ENCODE results near the gene TRABD2A.
"Not testable (repeated sequence)": the region's sequence is repeated elsewhere in the genome, so short reads cannot be mapped to it uniquely, and the experiment has no call there.

TRABD2A gene

GRCh38 chr2:84778911-84779690 is 101.8 kb downstream of the TRABD2A start:
- DNase-seq (ENCODE audit: low spot score), result no peak

- no peak for DNase-seq (ENCODE audit: low spot score)
These were observed 104.9 kb downstream of the TRABD2A start for GRCh38 chr2:84776011-84776410.

GRCh38 chr2:84773562-84773961 is 107.3 kb downstream of the TRABD2A start:
- DNase-seq (ENCODE audit: low spot score), result not testable (repeated sequence)
